Sigmoid colon (tissue), 7 donors: ENCODE results near the gene LCLAT1. TPM values are rescaled to one million over a fixed set of nuclear protein-coding genes. Genes with fewer than 3 reads are reported as not detected.

ENCODE experiments used
- DNase-seq: peaks from one replicate; pipeline ENCODE4 v3.0.0-alpha.2; 2019
- H3K27ac ChIP-seq, 4 donors: fragments of 200-600 bp; sonication (generic); one replicate each; pipeline ENCODE4 v1.5.1; 2016 to 2019; ENCODE audit warnings: mild to moderate bottlenecking in 1 of 4
- H3K27me3 ChIP-seq, 3 donors: fragments of 200-600 bp; sonication (generic); one replicate each; pipeline ENCODE4 v1.5.1; 2019; ENCODE audit warnings: mild to moderate bottlenecking in 1 of 3
- H3K36me3 ChIP-seq, 4 donors: fragments of 200-600 bp; sonication (generic); one replicate each; pipeline ENCODE4 v1.5.1; 2016 to 2019
- H3K4me1 ChIP-seq, 4 donors: fragments of 200-600 bp; sonication (generic); one replicate each; pipeline ENCODE4 v1.5.1; 2017 to 2019
- H3K4me3 ChIP-seq, 4 donors: fragments of 200-600 bp; sonication (generic); one replicate each; pipeline ENCODE4 v1.5.1; 2017 to 2019; ENCODE audit warnings: mild to moderate bottlenecking in 2 of 4, moderate library complexity in 1 of 4
- H3K9me3 ChIP-seq, 4 donors: fragments of 200-600 bp in 3 of 4; sonication (generic) in 3 of 4; one replicate each; pipeline versions ENCODE4 v1.5.1 to v1.6.1; 2013 to 2019
- CTCF ChIP-seq, 4 experiments: fragments of 450-650 bp in 3 of 4; fragments of 200-600 bp in 1 of 4; IDR thresholded peaks; one replicate each; pipeline ENCODE4 v1.5.1; 2016 to 2019; ENCODE audit warnings: antibody characterized with exemption in 4 of 4, mild to moderate bottlenecking in 3 of 4, moderate library complexity in 2 of 4
- EP300 ChIP-seq, 4 donors: sonication (generic); formaldehyde crosslinking; IDR thresholded peaks; one replicate each; pipeline ENCODE4 v1.6.1; 2017; ENCODE audit warnings: antibody characterized with exemption in 4 of 4
- POLR2A ChIP-seq, 2 donors: fragments of 450-650 bp; IDR thresholded peaks; one replicate each; pipeline ENCODE4 v1.6.1; 2016; ENCODE audit warnings: antibody characterized with exemption in 2 of 2, mild to moderate bottlenecking in 2 of 2, moderate library complexity in 2 of 2
- POLR2AphosphoS5 ChIP-seq, 4 donors: sonication (generic); formaldehyde crosslinking; IDR thresholded peaks; one replicate each; pipeline ENCODE4 v1.6.1; 2017; ENCODE audit warnings: antibody characterized with exemption in 4 of 4
- WGBS, 2 donors: extraction: QIAGEN DNeasy Blood & Tissue Kit; methylation state at CpG; one replicate each; pipeline ENCODE4 v1.1.7; 2013; 5-methylcytosine and 5-hydroxymethylcytosine counted together
- intact Hi-C: fragments of 100-400 bp; cut with DNase I; formaldehyde crosslinking; loops from one replicate; pipeline ENCODE4 v1.15.1; 2023
- polyA plus RNA-seq, 3 donors: library from polyadenylated mRNA; stranded (reverse); fragments of 200-250 nt; gene quantifications; one replicate each; pipeline ENCODE4 v1.2.3, GENCODE V29; 2013
- total RNA-seq, 4 donors: library from RNA; depleted of rRNA; stranded (reverse); fragments of >200 nt; gene quantifications; one replicate each; pipeline ENCODE4 v1.1.0, GENCODE V29; 2016
- donor health status: healthy with polysubstance abuse.
- donor health status: Bipolar disorder and iron deficiency.
- donor health status: healthy.

The LCLAT1 gene
- total and polyA plus RNA-seq, 7 donors: 1.2 to 17.2 (median 10.0) TPM

GRCh38 chr2:30620102-30620501, 173.1 kb downstream of the LCLAT1 start:
- Histone ChIP-seq H3K36me3 (no peaks in the 10 kb centered on the region), H3K27me3 (no peaks in the 10 kb centered on the region), H3K27ac (no peak overlapping the region), H3K4me1 (no peaks in the 10 kb centered on the region), H3K4me3 (no peak overlapping the region), H3K9me3 (no peaks in the 10 kb centered on the region)
- DNase-seq: no peak
- no peak for TF ChIP-seq POLR2AphosphoS5 (IDR thresholded peaks at IDR 0.05)
- TF ChIP-seq POLR2A (IDR thresholded peaks at IDR 0.05): no peak
- no peak for TF ChIP-seq EP300 (IDR thresholded peaks at IDR 0.05)
- no peak for TF ChIP-seq CTCF (IDR thresholded peaks at IDR 0.05)
- intact Hi-C loops: no loop called here
- 82 to 91% methylated on average over 1 of the region's 1 CpG for WGBS, 2 donors

- intact Hi-C loops: no loop called here
- Histone ChIP-seq H3K4me1 (no peaks in the 10 kb centered on the region), H3K27ac (no peak overlapping the region), H3K36me3 (no peaks in the 10 kb centered on the region), H3K9me3 (no peaks in the 10 kb centered on the region), H3K4me3 (no peak overlapping the region), H3K27me3 (no peaks in the 10 kb centered on the region)
- TF ChIP-seq POLR2A (IDR thresholded peaks at IDR 0.05) (no peak), POLR2AphosphoS5 (IDR thresholded peaks at IDR 0.05) (no peak), EP300 (IDR thresholded peaks at IDR 0.05) (no peak), CTCF (IDR thresholded peaks at IDR 0.05) (no peak)
- no peak for DNase-seq
- WGBS, 2 donors: 95 to 97% methylated on average over 5 of the region's 5 CpGs
Measured at GRCh38 chr2:30621836-30622235, 174.8 kb downstream of the LCLAT1 start.

GRCh38 chr2:30622452-30622851, 175.4 kb downstream of the LCLAT1 start:
- no peaks in the 10 kb centered on the region for H3K36me3 ChIP-seq
- intact Hi-C loops: no loop called here
- no peak for DNase-seq
- 85 to 96% methylated on average over 4 of the region's 4 CpGs for WGBS, 2 donors
- no peaks in the 10 kb centered on the region for H3K9me3 ChIP-seq
- H3K4me3 ChIP-seq: no peak overlapping the region
- H3K27ac ChIP-seq: no peak overlapping the region
- H3K27me3 ChIP-seq: no peaks in the 10 kb centered on the region
- H3K4me1 ChIP-seq: no peaks in the 10 kb centered on the region
- no peak for TF ChIP-seq EP300 (IDR thresholded peaks at IDR 0.05)
- no peak for TF ChIP-seq CTCF (IDR thresholded peaks at IDR 0.05)
- no peak for TF ChIP-seq POLR2A (IDR thresholded peaks at IDR 0.05)
- TF ChIP-seq POLR2AphosphoS5 (IDR thresholded peaks at IDR 0.05): no peak

GRCh38 chr2:30625276-30625675, 178.2 kb downstream of the LCLAT1 start:
- Histone ChIP-seq H3K4me1 (no peaks in the 10 kb centered on the region), H3K36me3 (no peaks in the 10 kb centered on the region), H3K27me3 (no peaks in the 10 kb centered on the region), H3K4me3 (no peak overlapping the region), H3K9me3 (no peaks in the 10 kb centered on the region), H3K27ac (no peak overlapping the region)
- DNase-seq: no peak
- TF ChIP-seq POLR2AphosphoS5 (IDR thresholded peaks at IDR 0.05): no peak
- intact Hi-C loops: no loop called here

GRCh38 chr2:30625701-30626100, 178.7 kb downstream of the LCLAT1 start:
- Histone ChIP-seq H3K36me3 (no peaks in the 10 kb centered on the region), H3K9me3 (no peaks in the 10 kb centered on the region), H3K27ac (no peak overlapping the region), H3K4me3 (no peak overlapping the region), H3K4me1 (no peaks in the 10 kb centered on the region), H3K27me3 (no peaks in the 10 kb centered on the region)
- DNase-seq: no peak
- WGBS, 2 donors: 85% methylated on average over 3 of the region's 3 CpGs
- intact Hi-C loops: no loop called here
- TF ChIP-seq CTCF (IDR thresholded peaks at IDR 0.05): no peak
- TF ChIP-seq POLR2A (IDR thresholded peaks at IDR 0.05): no peak
- TF ChIP-seq POLR2AphosphoS5 (IDR thresholded peaks at IDR 0.05): no peak
- no peak for TF ChIP-seq EP300 (IDR thresholded peaks at IDR 0.05)
